Progenitor cell of endocrine pancreas (in vitro differentiated cells): Measurements from ENCODE around the gene CTDSP2. TPM values are rescaled to one million over a fixed set of nuclear protein-coding genes. Genes with fewer than 3 reads are reported as not detected.

Experiments
- DNase-seq: peaks from one replicate; pipeline ENCODE4 v3.0.0; 2021; ENCODE audit warnings: low spot score; ENCODE audit not compliant: unreplicated experiment
- H3K27ac Mint-ChIP-seq: 2 replicates; pipeline ENCODE4 v1.8.0; 2021; ENCODE audit warnings: mild to moderate bottlenecking, moderate library complexity, mixed read lengths
- H3K27me3 Mint-ChIP-seq: 2 replicates; pipeline ENCODE4 v1.8.0; 2021; ENCODE audit warnings: mixed read lengths
- H3K36me3 Mint-ChIP-seq: 2 replicates; pipeline ENCODE4 v1.8.0; 2022; ENCODE audit warnings: mixed read lengths; ENCODE audit not compliant: insufficient read depth
- H3K4me1 Mint-ChIP-seq: 2 replicates; pipeline ENCODE4 v1.8.0; 2021; ENCODE audit warnings: low read depth, mixed read lengths
- H3K4me3 Mint-ChIP-seq: 2 replicates; pipeline ENCODE4 v1.8.0; 2021; ENCODE audit warnings: low read depth, mild to moderate bottlenecking, moderate library complexity, mixed read lengths
- H3K9me3 Mint-ChIP-seq: 2 replicates; pipeline ENCODE4 v1.8.0; 2021; ENCODE audit warnings: low read depth, mixed read lengths
- CTCF ChIP-seq: fragments of 200-600 bp; sonication (generic); IDR thresholded peaks from one replicate; pipeline ENCODE4 v1.5.0; 2021; ENCODE audit warnings: antibody characterized with exemption, mild to moderate bottlenecking; ENCODE audit not compliant: unreplicated experiment
- total RNA-seq: library from RNA; stranded (reverse); gene quantifications from 2 replicates; pipeline ENCODE4 v1.2.1, GENCODE V29; 2021

CTDSP2 gene
- total RNA-seq, 1 donor from 2014 or later, result 145 TPM

GRCh38 chr12:57816855-57817151 lies 29.7 kb downstream of the CTDSP2 start:
- H3K9me3 Mint-ChIP-seq, result no peaks in the 10 kb centered on the region
- H3K4me3 Mint-ChIP-seq, result no peak overlapping the region
- no peak for TF ChIP-seq CTCF
- no peak for DNase-seq
- H3K27me3 Mint-ChIP-seq, result no peaks in the 10 kb centered on the region
- peaks cover 25% of the 10 kb centered on the region for H3K4me1 Mint-ChIP-seq
- H3K27ac Mint-ChIP-seq, result peak overlapping the region; percentile 73
- H3K36me3 Mint-ChIP-seq, result peaks cover 3% of the 10 kb centered on the region

- Mint-ChIP-seq H3K27ac (peak overlapping the region; percentile 73), H3K4me1 (peaks cover 24% of the 10 kb centered on the region), H3K27me3 (no peaks in the 10 kb centered on the region), H3K36me3 (peaks cover 4% of the 10 kb centered on the region), H3K9me3 (no peaks in the 10 kb centered on the region), H3K4me3 (no peak overlapping the region)
- no peak for DNase-seq
- TF ChIP-seq CTCF, result no peak
These were observed 30.3 kb downstream of the CTDSP2 start for GRCh38 chr12:57816001-57816854.

- Mint-ChIP-seq H3K36me3 (peaks cover 1% of the 10 kb centered on the region), H3K27me3 (no peaks in the 10 kb centered on the region), H3K4me3 (no peak overlapping the region), H3K4me1 (peaks cover 17% of the 10 kb centered on the region), H3K9me3 (no peaks in the 10 kb centered on the region), H3K27ac (no peak overlapping the region)
- DNase-seq, result no peak
- no peak for TF ChIP-seq CTCF
These were observed 31.1 kb downstream of the CTDSP2 start for GRCh38 chr12:57815177-57816000.

GRCh38 chr12:57813971-57814772 lies 32.4 kb downstream of the CTDSP2 start:
- Mint-ChIP-seq H3K27ac (no peak overlapping the region), H3K4me3 (no peak overlapping the region), H3K36me3 (peaks cover 1% of the 10 kb centered on the region), H3K27me3 (no peaks in the 10 kb centered on the region), H3K9me3 (no peaks in the 10 kb centered on the region), H3K4me1 (peaks cover 11% of the 10 kb centered on the region)
- TF ChIP-seq CTCF, result no peak
- no peak for DNase-seq
